NCI-H69 (cell line): ENCODE results near the gene NOTUM.
"Not testable (repeated sequence)": the region's sequence is repeated elsewhere in the genome, so short reads cannot be mapped to it uniquely, and the experiment has no call there.

Experiments
- DNase-seq: peaks from one replicate; lab custom pipeline; 2025; lab: John Stamatoyannopoulos, UW

The NOTUM gene

DNA sequence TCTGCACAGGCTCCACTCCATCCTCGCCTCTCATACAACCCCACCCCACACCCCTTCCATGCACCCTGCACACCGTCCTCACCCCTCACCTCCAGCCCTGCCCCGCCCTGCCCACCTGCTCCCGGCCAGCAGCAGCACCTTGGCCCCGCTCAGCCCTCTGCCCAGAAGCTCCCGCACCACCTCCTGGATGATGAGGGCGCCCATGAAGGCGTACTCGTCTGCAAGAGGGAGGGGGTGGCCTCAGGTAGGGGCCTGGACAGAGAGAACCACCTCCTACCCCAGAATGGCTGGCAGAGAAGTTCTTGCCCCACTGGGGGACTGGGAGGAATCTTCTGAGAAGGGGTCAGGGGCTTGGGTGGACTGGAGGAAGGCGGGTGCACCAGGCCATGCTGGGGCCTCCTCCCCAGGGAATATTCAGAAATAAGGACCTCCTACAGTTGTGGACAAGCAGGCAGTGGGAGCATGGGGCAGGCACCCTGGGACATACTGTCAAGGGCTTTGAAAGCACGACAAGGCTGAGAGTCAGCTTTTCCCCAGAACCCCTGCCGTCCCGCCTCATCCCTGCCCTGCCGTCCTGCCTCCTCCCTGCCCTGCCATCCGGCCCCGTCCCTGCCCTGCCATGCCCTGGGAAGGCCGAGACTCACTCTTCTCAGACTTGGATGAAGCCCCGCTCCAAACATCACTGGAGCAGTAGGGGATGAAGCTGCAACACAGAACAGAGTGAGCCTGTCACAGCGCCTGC, 3.1 kb downstream of the NOTUM start:
- no peak for DNase-seq

DNA sequence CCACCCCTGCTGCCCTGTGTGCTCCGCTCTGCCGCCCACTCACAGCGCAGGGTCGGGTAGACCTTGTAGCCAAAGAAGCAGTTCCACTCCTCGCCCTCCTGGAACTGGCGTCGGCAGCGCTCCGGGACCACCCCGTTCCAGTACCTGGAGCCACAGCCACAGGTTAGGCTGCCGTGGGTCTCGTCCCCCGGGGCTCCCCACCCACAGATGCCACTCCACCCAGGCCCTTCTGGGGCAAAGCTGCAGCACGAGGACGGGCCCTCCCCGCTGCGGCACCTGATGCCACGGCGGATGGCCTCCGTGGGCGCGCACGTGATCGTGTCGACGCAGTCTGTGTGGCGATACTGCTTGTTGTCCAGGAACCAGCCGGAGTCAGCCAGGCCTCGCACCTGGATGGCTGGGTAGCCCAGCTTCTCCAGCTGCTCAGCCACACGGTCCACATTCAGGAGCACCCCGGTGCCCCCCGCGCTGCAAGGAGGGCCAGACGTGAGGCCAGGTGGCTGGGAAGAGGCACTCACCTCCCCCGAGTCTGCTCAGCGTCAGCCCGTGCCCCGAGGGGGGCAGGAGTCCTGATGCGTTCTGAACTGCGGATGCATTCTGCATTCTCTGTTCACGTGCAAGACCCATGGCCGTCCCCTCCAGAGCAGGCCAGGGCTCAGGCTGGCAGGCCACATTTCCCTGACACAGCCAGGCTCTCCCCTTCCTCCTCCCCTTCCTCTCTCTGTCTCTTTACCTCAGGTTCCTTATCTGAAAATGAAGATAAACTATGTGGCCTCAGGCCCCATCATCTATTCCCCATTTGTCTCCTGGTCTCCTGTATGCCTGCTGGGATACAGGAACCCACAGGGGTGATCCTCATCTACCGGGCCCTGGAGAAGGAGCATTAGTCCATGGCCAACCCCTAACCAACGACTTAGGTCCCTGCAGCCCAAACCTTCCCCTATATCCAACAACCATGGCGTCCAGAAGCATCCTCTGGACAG, 4.1 kb downstream of the NOTUM start:
- no peak for DNase-seq

DNA sequence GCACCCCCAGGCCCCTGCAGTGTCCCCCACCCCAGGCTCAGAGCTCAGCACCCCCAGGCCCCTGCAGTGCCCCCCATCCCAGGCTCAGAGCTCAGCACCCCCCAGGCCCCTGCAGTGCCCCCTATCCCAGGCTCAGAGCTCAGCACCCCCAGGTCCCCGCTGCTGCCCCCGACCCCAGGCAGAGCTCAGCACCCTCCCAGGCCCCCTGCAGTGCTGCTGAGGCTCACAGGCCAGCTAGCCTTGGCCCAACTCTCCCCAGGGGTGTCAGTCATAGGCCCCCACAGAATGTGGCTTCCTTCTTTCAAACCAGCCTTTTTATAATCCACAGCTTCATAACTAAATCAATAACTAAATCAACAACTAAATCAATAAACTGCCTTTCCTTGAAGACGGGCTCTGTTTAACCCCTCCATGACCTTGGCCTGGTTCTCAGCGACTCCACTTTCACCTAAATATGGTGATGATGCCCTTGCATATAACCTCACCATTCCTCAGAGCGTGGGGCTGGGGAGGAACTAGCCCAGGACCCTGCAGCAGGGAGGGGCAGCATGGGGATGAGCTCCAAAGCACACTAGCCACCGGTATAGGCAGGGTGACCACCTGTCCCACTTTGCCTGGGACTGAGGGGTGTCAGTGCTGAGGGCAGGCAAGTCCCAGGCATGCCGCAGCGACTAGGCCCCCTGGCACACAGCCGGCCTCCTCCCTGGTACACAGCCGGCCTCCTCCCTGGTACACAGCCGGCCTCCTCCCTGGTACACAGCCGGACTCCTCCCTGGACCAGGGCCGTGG, 5.0 kb downstream of the NOTUM start:
- no peak for DNase-seq

- DNase-seq = no peak
Measured at GRCh38 chr17:81955058-81955681, 5.8 kb downstream of the NOTUM start.

GRCh38 chr17:81954131-81955057, 6.6 kb downstream of the NOTUM start:
- no peak for DNase-seq

DNA sequence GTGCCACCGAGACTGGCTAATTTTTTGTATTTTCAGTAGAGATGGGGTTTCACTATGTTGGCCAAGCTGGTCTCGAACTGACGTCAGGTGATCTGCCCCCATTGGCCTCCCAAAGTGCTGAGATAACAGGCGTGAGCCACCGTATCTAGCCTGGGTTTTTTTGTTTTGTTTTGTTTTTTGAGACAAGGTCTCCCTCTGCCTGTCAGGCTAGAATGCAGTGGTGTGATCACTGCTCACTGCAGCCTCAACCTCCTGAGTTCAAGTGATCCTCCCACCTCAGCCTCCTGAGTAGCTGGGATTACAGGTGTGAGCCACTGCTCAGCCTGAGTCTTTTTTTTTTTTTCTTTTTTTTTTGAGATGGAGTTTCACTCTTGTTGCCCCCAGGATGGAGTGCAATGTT, 7.5 kb downstream of the NOTUM start:
- not testable (repeated sequence) for DNase-seq

DNA sequence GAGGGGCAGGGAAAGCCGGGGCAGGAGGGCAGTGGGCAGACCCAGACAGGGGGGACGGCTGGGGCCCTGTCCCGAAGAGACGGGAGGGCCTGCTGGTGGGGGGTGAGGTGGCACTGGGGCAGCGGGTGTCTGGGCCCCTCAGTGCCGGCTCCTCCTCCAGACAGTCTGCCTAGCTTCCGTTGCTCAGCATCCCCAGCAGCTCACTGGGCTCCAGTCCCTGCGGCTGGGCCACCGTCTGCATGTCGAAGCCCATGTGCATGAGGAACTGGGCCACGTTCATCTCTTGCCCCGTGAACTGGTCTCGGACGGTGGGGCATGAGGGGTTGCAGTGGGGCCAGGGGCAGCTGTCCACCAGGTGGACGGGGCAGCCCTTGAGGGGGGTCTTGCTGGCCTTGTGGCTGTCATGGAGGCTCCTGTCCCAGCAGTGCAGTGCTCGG, 8.2 kb downstream of the NOTUM start:
- DNase-seq = no peak

- DNase-seq = peak; percentile 59
Measured at GRCh38 chr17:81951785-81952684, 9.0 kb downstream of the NOTUM start.

- no peak for DNase-seq
Measured at GRCh38 chr17:81950501-81950900, 10.5 kb downstream of the NOTUM start.

DNA sequence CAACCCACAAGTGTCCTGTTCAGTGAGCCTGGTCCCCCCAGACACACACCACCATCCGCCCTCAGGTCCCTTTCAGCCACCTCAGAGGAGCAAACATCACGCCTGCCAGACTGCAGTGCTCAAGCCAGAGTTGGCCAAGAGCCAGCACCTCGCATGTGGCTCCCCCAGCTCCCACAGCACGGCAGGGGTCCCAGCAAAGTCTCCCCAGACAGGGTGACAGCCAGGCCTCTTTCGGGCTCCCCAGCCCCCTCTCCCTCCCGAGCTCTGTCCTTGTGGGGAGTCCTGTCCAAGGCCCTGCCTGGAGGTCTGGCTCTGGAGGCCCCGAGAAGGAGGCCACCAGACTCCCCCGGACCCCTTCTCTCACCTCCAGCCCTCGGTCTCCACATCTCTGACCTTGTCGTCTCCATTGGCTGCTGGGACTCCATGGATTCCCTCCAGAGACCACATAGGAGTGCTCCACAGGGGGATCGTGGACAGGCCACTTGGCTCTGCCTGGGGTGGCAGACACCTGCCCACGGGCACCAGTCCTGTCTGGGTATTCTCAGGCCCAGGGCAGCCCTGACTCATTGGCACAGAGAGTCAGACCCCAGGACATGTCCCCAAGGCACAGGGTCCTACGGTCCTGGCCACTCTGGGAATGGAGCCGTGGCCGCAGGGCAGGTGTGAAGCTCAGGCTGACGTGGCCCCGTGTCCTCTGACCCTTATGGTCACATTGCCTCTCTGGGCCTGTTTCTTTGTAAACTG, 12.2 kb downstream of the NOTUM start:
- no peak for DNase-seq

DNA sequence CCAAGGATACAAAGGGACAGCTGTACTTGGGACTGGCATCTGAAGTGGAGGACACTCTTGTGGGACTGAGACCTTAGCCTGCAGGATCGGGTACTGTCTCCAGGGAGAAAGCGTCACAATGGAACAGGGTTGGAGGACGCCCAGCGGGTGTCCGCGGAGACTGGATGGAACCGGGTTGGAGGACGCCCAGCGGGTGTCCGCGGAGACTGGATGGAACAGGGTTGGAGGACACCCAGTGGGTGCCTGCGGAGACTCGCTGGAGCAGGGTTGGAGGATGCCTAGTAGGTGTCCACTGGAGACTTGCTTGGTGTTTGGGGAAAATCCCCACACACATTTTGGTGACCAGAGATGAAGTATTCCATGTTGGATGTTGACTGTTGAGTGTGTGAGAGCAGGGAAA, 13.8 kb downstream of the NOTUM start, which contains the start of gene MYADML2:
MYADML2 (minus strand) TSS at position 45 of the 400 bp plus-strand sequence. CDS start 5,492 bp downstream, outside the sequence.
- DNase-seq = no peak

- no peak for DNase-seq
Measured at GRCh38 chr17:81944858-81945257, 16.1 kb downstream of the NOTUM start.

DNA sequence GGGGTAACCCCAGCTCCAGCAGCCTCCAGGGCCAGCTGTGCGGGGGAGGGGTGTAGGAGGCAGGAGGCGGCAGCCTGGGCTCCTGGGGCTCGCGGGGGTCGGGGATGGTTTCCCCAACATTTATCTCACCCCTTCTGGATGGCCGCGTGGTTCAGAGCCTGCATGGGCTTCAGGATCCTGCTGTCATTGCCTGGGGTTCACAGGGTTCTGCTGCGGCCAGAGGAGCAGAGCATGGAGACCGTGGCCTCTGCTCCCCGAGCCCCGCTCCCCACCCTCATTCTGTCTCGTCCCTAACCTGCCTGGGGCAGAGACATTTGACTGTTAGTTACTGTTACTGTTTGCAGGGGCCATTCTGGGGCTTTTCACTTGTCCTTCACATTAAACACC, 18.8 kb downstream of the NOTUM start:
- no peak for DNase-seq

DNA sequence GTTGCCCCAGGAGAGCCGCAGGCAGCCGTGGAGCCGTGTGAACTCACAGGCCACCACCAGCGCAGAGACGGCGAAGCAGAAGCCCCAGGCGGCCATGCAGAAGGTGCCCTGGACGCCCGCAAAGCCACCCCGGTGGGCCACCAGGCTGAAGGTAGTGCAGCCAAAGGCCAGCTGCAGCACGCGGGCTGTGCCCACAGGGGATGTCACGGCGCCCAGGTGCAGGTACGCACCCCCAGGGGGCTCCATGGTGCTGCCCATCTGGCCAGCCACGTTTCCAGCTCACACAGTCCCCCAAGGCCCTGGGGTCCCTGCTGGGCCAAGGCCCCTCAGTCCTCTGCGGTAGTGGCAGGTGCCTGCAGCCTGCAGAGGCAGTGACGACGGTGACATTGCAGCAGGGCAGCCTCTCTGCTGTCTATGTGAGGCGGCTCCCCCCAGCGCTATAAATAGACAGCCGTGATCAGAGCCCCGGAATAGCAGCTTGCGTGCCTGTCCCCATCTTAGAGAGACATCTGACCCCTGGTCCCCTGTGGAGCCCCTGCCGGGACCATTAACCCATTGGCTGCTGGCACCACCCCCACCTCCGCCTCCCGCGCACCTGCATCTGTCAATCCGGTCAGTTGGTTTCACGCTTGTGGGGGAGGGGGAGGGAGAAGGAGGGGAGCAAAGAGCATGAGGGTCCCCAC, 19.4 kb downstream of the NOTUM start:
- peak; percentile 60 for DNase-seq

GRCh38 chr17:81940538-81941483, 20.2 kb downstream of the NOTUM start:
- DNase-seq = no peak

GRCh38 chr17:81939881-81940385, 21.1 kb downstream of the NOTUM start:
- no peak for DNase-seq

DNA sequence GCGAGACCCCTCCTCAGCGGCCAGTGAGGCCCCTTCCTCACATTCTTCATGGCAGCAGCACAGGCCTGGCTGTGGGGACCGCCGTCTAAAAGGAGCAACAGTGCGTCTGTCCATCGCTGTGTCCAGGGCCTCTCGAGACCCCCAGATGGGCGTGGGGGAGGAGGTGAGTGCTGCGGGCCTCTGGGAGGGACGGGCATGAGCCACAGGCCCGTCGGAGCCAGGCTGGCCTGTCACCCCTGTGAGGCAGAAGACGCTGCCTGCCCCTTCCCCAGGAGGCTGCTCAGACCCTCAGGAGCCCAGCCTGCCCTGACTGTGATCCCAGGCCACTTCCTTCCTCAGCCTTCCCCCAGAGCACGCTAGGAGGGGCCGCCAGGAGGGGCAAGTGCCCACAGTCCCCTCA, 21.8 kb downstream of the NOTUM start:
- DNase-seq = no peak
